GM18867 (cell line): Measurements from ENCODE around the gene RAVER1.
A peak's percentile ranks its signal among the peaks of the same experiment; 100 is the strongest.
"Not testable (repeated sequence)": the region's sequence is repeated elsewhere in the genome, so short reads cannot be mapped to it uniquely, and the experiment has no call there.

Source experiments
- ATAC-seq: cut with Tn5 transposase; IDR thresholded peaks from one replicate; pipeline ENCODE4 v1.9.1; 2021; ENCODE audit warnings: mild to moderate bottlenecking, moderate library complexity; ENCODE audit not compliant: unreplicated experiment

The RAVER1 gene

GRCh38 chr19:10332965-10333757, at the start of gene RAVER1:
RAVER1 (minus strand) TSS chr19:10333529; CDS start chr19:10333507, 22 bp downstream.
- ATAC-seq: peak; percentile 90

- not testable (repeated sequence) for ATAC-seq
Measured at GRCh38 chr19:10383223-10383499, 49.8 kb upstream of the RAVER1 start.

- ATAC-seq: peak; percentile 92
Measured at GRCh38 chr19:10380313-10381102, 47.2 kb upstream of the RAVER1 start, which contains the start of gene TYK2. TYK2 (minus strand) TSS chr19:10380572; CDS start chr19:10378406, 2,166 bp downstream.

- no peak for ATAC-seq
Measured at GRCh38 chr19:10379880-10380312, 46.6 kb upstream of the RAVER1 start.

GRCh38 chr19:10378124-10378523, 44.8 kb upstream of the RAVER1 start:
- no peak for ATAC-seq

- ATAC-seq: not testable (repeated sequence)
Measured at GRCh38 chr19:10377140-10377640, 43.9 kb upstream of the RAVER1 start.

- no peak for ATAC-seq
Measured at GRCh38 chr19:10374931-10375330, 41.6 kb upstream of the RAVER1 start.

- ATAC-seq: no peak
Measured at GRCh38 chr19:10372690-10373089, 39.4 kb upstream of the RAVER1 start.

- no peak for ATAC-seq
Measured at GRCh38 chr19:10368101-10368803, 34.9 kb upstream of the RAVER1 start.

GRCh38 chr19:10366950-10367512, 33.7 kb upstream of the RAVER1 start:
- ATAC-seq: not testable (repeated sequence)

GRCh38 chr19:10365518-10365917, 32.2 kb upstream of the RAVER1 start:
- ATAC-seq: no peak

- no peak for ATAC-seq
Measured at GRCh38 chr19:10364644-10365043, 31.3 kb upstream of the RAVER1 start.

- no peak for ATAC-seq
Measured at GRCh38 chr19:10363789-10364281, 30.5 kb upstream of the RAVER1 start.

GRCh38 chr19:10362259-10362658, 28.9 kb upstream of the RAVER1 start:
- ATAC-seq: no peak

- ATAC-seq: no peak
Measured at GRCh38 chr19:10361569-10362011, 28.3 kb upstream of the RAVER1 start.

- no peak for ATAC-seq
Measured at GRCh38 chr19:10356431-10356830, 23.1 kb upstream of the RAVER1 start.

GRCh38 chr19:10353793-10354391, 20.6 kb upstream of the RAVER1 start:
- ATAC-seq: no peak

GRCh38 chr19:10352764-10353671, 19.7 kb upstream of the RAVER1 start:
- no peak for ATAC-seq

- ATAC-seq: no peak
Measured at GRCh38 chr19:10346509-10346908, 13.2 kb upstream of the RAVER1 start.
